Heart left ventricle (tissue), 13 donors: ENCODE results near the gene FAM170A.

Experiments used
- CTCF ChIP-seq, 12 donors: fragments of 200-600 bp; sonication (generic) in 4 of 12; IDR thresholded peaks; one replicate each; pipeline versions ENCODE4 v1.5.0 to v1.8.0; 2018 to 2022; ENCODE audit warnings: antibody characterized with exemption in 12 of 12, mild to moderate bottlenecking in 5 of 12
- POLR2A ChIP-seq, 2 donors: fragments of 450-650 bp; IDR thresholded peaks; one replicate each; pipeline ENCODE4 v1.6.1; 2017; ENCODE audit warnings: antibody characterized with exemption in 2 of 2, mild to moderate bottlenecking in 2 of 2, moderate library complexity in 2 of 2
- donor health status: ischemic (EF 13 %, LVEDD 7.1; RV severe dilation, severe dysfunction).
- donor health status: DM: no; HTN: yes; CAD: no.
- donor health status: DM: no; HTN: no; CAD: no.
- donor health status: ischemic (EF 25% LVEDD 6.9; RV normal size, moderate dysfunction).
- donor health status: ischemic (EF 25% LVEDD 5.7; RV mildly dilated, moderate dysfunction).
- donor health status: ischemic (EF 35%, LVEDD 5.7; RV mildly dilated, moderate dysfunction).
- donor health status: nonischemic (EF 11% LVEDD 7.7; RV severe dilation, severe dysfunction).
- donor health status: DM: yes; HTN: yes; CAD: no.
- donor health status: PGD.
- donor health status: ischemic (EF 29% LVEDD 5.4; RV normal size, mild dysfunction).
- donor health status: nonischemic (EF 23%, LVEDD 6.1; RV moderate dilation, normal function).

DNA sequence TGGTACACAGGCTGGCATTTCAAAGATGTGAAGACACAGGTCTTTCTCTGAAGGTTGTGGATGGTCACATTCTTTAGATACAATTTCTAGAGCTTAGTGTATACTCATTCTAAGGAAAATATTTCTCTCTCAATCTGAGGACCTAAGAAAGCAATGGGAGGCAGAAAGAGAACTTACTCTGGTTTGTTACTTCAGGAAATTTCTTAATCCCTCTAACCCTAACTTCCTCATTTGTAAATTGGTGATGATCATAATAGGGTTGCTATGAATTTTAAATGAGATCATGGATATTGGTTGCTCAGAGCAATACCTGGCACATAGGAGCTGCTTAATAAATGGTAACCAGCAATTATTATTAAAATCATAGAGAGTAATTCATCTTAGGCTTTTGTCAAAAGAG lies 22.1 kb downstream of the FAM170A start:
- TF ChIP-seq POLR2A (IDR thresholded peaks at IDR 0.05) = no peak
- TF ChIP-seq CTCF (IDR thresholded peaks at IDR 0.05) = no peak
